ENCODE results near the gene ERI2. TPM values are rescaled to one million over a fixed set of nuclear protein-coding genes. Genes with fewer than 3 reads are reported as not detected.

ERI2 gene
- total and polyA plus RNA-seq, 10 donors = 2.5 to 15.3 (median 8.0) TPM

DNA sequence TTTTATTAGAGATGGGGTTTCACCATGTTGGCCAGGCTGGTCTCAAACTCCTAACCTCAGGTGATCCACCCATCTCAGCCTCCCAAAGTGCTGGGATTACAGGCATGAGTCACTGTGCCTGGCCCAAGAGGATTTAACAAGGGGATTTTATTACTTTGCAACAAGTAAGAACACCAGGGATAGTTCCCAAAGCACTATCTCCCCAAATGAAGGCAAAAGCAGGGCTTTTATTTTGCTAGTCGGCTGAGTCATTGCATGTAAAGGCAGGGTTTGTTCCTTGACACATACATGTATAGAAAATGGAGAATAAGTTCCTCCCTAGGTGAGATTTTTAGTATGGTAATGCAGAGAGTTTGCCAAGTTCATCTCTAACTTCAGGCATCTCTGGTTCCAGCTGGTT, 24.1 kb upstream of the ERI2 start:
- intact Hi-C loops (cut with DNase I; ENCODE audit: low total_unique reads) = no loop called here
- Histone ChIP-seq H3K4me1 (no peaks in the 10 kb centered on the region), H3K4me3 (no peak overlapping the region), H3K36me3 (peaks cover 0 to 49% (median 0%) of the 10 kb centered on the region in 6 donors), H3K27me3 (replicated peaks in 1 of 7) (no peaks in the 10 kb centered on the region), H3K9me3 (peaks cover 0 to 14% (median 5%) of the 10 kb centered on the region in 8 donors), H3K27ac (no peak overlapping the region)
- 92 to 96% (median 93%) methylated on average over 1 of the region's 1 CpG for WGBS, 5 donors
- no peak for DNase-seq
- TF ChIP-seq, protein P1, sequence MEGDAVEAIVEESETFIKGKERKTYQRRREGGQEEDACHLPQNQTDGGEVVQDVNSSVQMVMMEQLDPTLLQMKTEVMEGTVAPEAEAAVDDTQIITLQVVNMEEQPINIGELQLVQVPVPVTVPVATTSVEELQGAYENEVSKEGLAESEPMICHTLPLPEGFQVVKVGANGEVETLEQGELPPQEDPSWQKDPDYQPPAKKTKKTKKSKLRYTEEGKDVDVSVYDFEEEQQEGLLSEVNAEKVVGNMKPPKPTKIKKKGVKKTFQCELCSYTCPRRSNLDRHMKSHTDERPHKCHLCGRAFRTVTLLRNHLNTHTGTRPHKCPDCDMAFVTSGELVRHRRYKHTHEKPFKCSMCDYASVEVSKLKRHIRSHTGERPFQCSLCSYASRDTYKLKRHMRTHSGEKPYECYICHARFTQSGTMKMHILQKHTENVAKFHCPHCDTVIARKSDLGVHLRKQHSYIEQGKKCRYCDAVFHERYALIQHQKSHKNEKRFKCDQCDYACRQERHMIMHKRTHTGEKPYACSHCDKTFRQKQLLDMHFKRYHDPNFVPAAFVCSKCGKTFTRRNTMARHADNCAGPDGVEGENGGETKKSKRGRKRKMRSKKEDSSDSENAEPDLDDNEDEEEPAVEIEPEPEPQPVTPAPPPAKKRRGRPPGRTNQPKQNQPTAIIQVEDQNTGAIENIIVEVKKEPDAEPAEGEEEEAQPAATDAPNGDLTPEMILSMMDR (IDR thresholded peaks at IDR 0.05 in 8 of 11, conservative IDR thresholded peaks at IDR 0.05 in 3 of 11) = no peak
- TF ChIP-seq POLR2AphosphoS5 (IDR thresholded peaks at IDR 0.05) (no peak), POLR2A (IDR thresholded peaks at IDR 0.05) (no peak)

DNA sequence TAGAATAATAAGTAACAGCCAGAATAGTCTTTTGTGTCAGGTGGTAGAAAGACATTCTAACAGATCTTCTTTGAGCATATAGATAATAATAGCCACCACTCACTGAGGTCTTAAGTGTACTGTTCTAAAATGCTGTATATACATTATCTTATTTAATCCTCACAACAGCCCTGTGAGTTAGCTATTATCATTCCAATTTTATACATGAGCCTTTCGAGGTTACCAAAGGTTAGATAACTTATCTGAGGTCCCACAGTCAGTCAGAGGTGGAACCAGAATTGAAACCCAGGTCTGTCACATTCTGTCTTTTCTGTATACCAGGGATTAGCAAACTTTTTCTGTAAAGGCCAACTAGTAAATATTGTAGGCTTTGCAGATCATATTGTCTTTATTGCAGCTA, 23.3 kb upstream of the ERI2 start:
- 95 to 100% (median 98%) methylated on average over 1 of the region's 1 CpG for WGBS, 5 donors
- DNase-seq = no peak
- Histone ChIP-seq H3K27me3 (replicated peaks in 1 of 7) (no peaks in the 10 kb centered on the region), H3K4me1 (no peaks in the 10 kb centered on the region), H3K9me3 (peaks cover 0 to 6% (median 1%) of the 10 kb centered on the region in 8 donors), H3K4me3 (no peak overlapping the region), H3K27ac (no peak overlapping the region), H3K36me3 (peaks cover 0 to 50% (median 0%) of the 10 kb centered on the region in 6 donors)
- TF ChIP-seq, protein P1 (IDR thresholded peaks at IDR 0.05 in 8 of 11, conservative IDR thresholded peaks at IDR 0.05 in 3 of 11) = no peak
- TF ChIP-seq POLR2AphosphoS5 (IDR thresholded peaks at IDR 0.05) (no peak), POLR2A (IDR thresholded peaks at IDR 0.05) (no peak)
- intact Hi-C loops (cut with DNase I; ENCODE audit: low total_unique reads) = no loop called here

DNA sequence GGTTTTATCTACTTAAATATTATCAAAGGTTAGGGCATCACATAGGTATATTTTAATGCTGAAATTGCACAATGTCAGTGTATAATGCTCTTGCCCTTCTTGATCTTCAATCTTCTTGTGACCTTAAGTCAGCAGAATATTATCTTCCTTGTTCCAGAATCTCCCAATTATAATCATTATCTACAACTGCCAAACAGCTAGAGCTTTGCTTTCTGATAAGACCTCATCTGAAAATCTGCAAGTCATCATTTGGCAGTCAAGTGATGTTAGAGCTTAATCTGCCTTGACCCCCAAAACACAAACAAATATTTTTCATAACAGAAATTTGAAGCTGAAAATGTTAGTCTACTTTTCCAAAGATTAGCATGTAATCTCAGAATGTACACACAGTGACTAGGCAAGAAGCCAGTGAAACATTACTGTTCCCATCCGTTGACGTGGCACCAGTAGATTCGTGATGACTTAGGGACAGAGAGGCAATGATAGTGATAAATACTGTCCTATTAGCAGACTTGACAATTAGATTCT, 19.8 kb upstream of the ERI2 start:
- intact Hi-C loops (cut with DNase I; ENCODE audit: low total_unique reads) = no loop called here
- Histone ChIP-seq H3K9me3 (no peaks in the 10 kb centered on the region), H3K4me1 (peaks cover 0 to 8% (median 0%) of the 10 kb centered on the region in 6 donors), H3K27ac (no peak overlapping the region), H3K27me3 (replicated peaks in 1 of 7) (no peaks in the 10 kb centered on the region), H3K4me3 (no peak overlapping the region), H3K36me3 (peaks cover 0 to 34% (median 0%) of the 10 kb centered on the region in 6 donors)
- DNase-seq = no peak
- 67 to 94% (median 81%) methylated on average over 3 of the region's 3 CpGs for WGBS, 5 donors
- TF ChIP-seq POLR2AphosphoS5 (IDR thresholded peaks at IDR 0.05) = no peak
- TF ChIP-seq, protein P1 (IDR thresholded peaks at IDR 0.05 in 8 of 11, conservative IDR thresholded peaks at IDR 0.05 in 3 of 11) = no peak
- TF ChIP-seq POLR2A (IDR thresholded peaks at IDR 0.05) = no peak

DNA sequence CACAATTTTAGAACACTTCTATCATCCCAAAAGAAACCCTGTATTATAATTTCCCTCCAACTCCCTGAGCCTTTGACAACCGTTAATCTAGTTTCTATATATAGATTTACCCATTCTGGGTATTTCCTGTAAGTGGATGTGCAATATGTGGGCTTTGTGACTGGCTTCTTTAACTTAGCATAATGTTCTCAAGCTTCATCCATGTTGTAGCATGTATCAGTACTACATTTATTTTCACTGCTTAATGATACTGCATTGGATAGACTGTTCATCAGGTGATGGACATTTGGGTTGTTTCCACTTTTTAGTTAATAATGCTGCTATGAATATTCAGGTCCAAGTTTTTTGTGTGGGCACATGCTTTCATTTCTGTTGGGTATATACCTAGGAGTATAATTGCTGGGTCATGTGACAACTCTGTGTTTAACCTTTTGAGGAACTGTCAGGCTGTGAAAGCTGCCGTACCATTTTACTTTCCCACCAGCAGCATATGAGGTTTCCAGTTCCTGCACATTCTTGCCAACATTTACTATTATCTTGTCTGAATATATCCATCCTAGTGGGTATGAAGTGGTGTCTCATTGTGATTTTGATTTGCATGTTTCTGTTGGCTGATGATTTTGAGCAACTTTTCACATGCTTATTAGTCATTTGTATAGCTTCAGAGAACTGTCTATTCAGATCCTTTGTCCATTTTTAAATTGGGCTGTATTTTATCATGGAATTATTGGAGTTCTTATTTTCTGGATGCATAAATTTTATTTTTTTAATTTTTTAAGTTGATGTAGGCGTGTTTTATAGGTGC, 16.5 kb upstream of the ERI2 start:
- no peaks in the 10 kb centered on the region for H3K9me3 ChIP-seq
- H3K4me3 ChIP-seq = no peak overlapping the region
- H3K4me1 ChIP-seq = peaks cover 0 to 13% (median 0%) of the 10 kb centered on the region in 6 donors
- no peak overlapping the region for H3K27ac ChIP-seq
- H3K27me3 ChIP-seq (replicated peaks in 1 of 7) = no peaks in the 10 kb centered on the region
- peaks cover 0 to 24% (median 0%) of the 10 kb centered on the region in 6 donors for H3K36me3 ChIP-seq
- 50 to 64% (median 52%) methylated on average over 3 of the region's 3 CpGs for WGBS, 5 donors
- intact Hi-C loops (cut with DNase I; ENCODE audit: low total_unique reads) = no loop called here
- no peak for DNase-seq
- TF ChIP-seq POLR2AphosphoS5 (IDR thresholded peaks at IDR 0.05) (no peak), POLR2A (IDR thresholded peaks at IDR 0.05) (no peak)
